PC-9 (cell line): ENCODE data around the gene ETS2. TPM values are rescaled to one million over a fixed set of nuclear protein-coding genes. Genes with fewer than 3 reads are reported as not detected.
A peak's percentile ranks its signal among the peaks of the same experiment; 100 is the strongest.

Experiments used
- BruUV-seq: library from RNA; stranded (reverse); fragments of 400-500 nt; replicated peaks from 2 replicates; lab custom pipeline; 2021; lab: Mats Ljungman, UMichigan
- CTCF ChIA-PET: fragments of 300-600 bp; sonication (Branson Sonifier 250); formaldehyde crosslinking; loops from one replicate; lab custom pipeline; 2022; ENCODE audit warnings: antibody characterized with exemption; lab: Charles Lee
- POLR2A ChIA-PET: fragments of 300-600 bp; sonication (Branson Sonifier 250); formaldehyde crosslinking; loops from one replicate; lab custom pipeline; 2022; ENCODE audit warnings: antibody characterized with exemption; ENCODE audit not compliant: unreplicated experiment; lab: Charles Lee
- DNase-seq, 2 experiments: peaks; one replicate each; pipeline versions ENCODE4 v3.0.0 to v3.0.0-alpha.2; 2015 to 2022; ENCODE audit warnings: mixed read lengths in 1 of 2
- H2AFZ ChIP-seq: fragments of 200-600 bp; sonication (generic); 2 replicates; pipeline ENCODE4 v1.8.1; 2017; ENCODE audit warnings: antibody characterized with exemption
- H3F3A ChIP-seq: fragments of 200-600 bp; sonication (generic); 2 replicates; pipeline ENCODE4 v1.8.1; 2017; ENCODE audit warnings: antibody characterized with exemption, mild to moderate bottlenecking, low read depth; ENCODE audit not compliant: insufficient read depth
- H3K27ac ChIP-seq: fragments of 200-600 bp; sonication (generic); 2 replicates; pipeline ENCODE4 v1.6.1; 2016; ENCODE audit warnings: mixed run types
- H3K27me3 ChIP-seq: fragments of 200-600 bp; sonication (generic); 2 replicates; pipeline ENCODE4 v1.6.1; 2016; ENCODE audit warnings: low read depth, mixed run types; ENCODE audit not compliant: insufficient read depth
- H3K36me3 ChIP-seq: fragments of 200-600 bp; sonication (generic); 2 replicates; pipeline ENCODE4 v1.6.1; 2016; ENCODE audit warnings: low read depth, mixed run types
- H3K4me1 ChIP-seq: fragments of 200-600 bp; sonication (generic); replicated peaks from 2 replicates; pipeline ENCODE4 v1.6.1; 2016; ENCODE audit warnings: mixed run types; ENCODE audit not compliant: insufficient read depth
- H3K4me2 ChIP-seq: fragments of 200-600 bp; sonication (generic); 2 replicates; pipeline ENCODE4 v1.6.1; 2017; ENCODE audit warnings: mixed run types
- H3K4me3 ChIP-seq: fragments of 200-600 bp; sonication (generic); 2 replicates; pipeline ENCODE4 v1.6.1; 2016; ENCODE audit warnings: mixed run types
- H3K79me2 ChIP-seq: fragments of 200-600 bp; sonication (generic); 2 replicates; pipeline ENCODE4 v1.6.1; 2017; ENCODE audit warnings: low read depth, mixed run types
- H3K9me2 ChIP-seq: fragments of 200-600 bp; sonication (generic); 2 replicates; pipeline ENCODE4 v1.8.1; 2017; ENCODE audit warnings: mild to moderate bottlenecking; ENCODE audit not compliant: insufficient read depth
- H3K9me3 ChIP-seq: fragments of 200-600 bp; sonication (generic); 2 replicates; pipeline ENCODE4 v1.8.1; 2016; ENCODE audit warnings: low read depth; ENCODE audit not compliant: insufficient read depth
- H4K20me1 ChIP-seq: fragments of 200-600 bp; sonication (generic); 2 replicates; pipeline ENCODE4 v1.8.1; 2017; ENCODE audit not compliant: insufficient read depth
- CTCF ChIP-seq: fragments of 200-600 bp; sonication (generic); conservative IDR thresholded peaks from 2 replicates; pipeline ENCODE4 v1.6.1; 2017; ENCODE audit warnings: mixed run types, antibody characterized with exemption, mild to moderate bottlenecking, moderate library complexity
- EZH2 ChIP-seq: fragments of 200-600 bp; sonication (generic); IDR thresholded peaks from 2 replicates; pipeline ENCODE4 v1.8.0; 2017; ENCODE audit warnings: antibody characterized with exemption, low read depth
- intact Hi-C: fragments of 100-400 bp; cut with micrococcal nuclease; formaldehyde crosslinking; loops from one replicate; pipeline ENCODE4 v1.10.0; 2022; ENCODE audit not compliant: unreplicated experiment
- total RNA-seq: library from RNA; stranded (reverse); gene quantifications from 2 replicates; pipeline ENCODE4 v1.2.3, GENCODE V29; 2021

Gene ETS2
- total RNA-seq, 1 experiment from 2014 or later = 20.4 TPM

- no TSS peak for BruUV-seq
- no peak for TF ChIP-seq EZH2
- TF ChIP-seq CTCF = no peak
- no peaks in the 10 kb centered on the region for H3K9me2 ChIP-seq
- peaks cover 21% of the 10 kb centered on the region for H3K4me1 ChIP-seq
- no peaks in the 10 kb centered on the region for H4K20me1 ChIP-seq
- H3K36me3 ChIP-seq = peaks cover 21% of the 10 kb centered on the region
- no peaks in the 10 kb centered on the region for H3K9me3 ChIP-seq
- H3K79me2 ChIP-seq = peaks cover 52% of the 10 kb centered on the region
- no peaks in the 10 kb centered on the region for H3K27me3 ChIP-seq
- no peak overlapping the region for H3K4me3 ChIP-seq
- H3K4me2 ChIP-seq = no peak overlapping the region
- 0 out of 2 replicates have a peak overlapping the region, but pooled peaks have one; percentile 8 for H3K27ac ChIP-seq
- peaks cover 4% of the 10 kb centered on the region for H3F3A ChIP-seq
- POLR2A ChIA-PET = no interaction called here
- no peak for DNase-seq
- intact Hi-C loops = no loop called here
- CTCF ChIA-PET = no interaction called here
- no peak overlapping the region for H2AFZ ChIP-seq
These were observed 4.5 kb downstream of the ETS2 start for GRCh38 chr21:38810034-38810825.

- 0 out of 2 replicates have a peak, but pooled peaks cover 4% of the 10 kb centered on the region for H3F3A ChIP-seq
- no TSS peak for BruUV-seq
- TF ChIP-seq CTCF (no peak), EZH2 (no peak)
- H4K20me1 ChIP-seq = no peaks in the 10 kb centered on the region
- H3K4me2 ChIP-seq = no peak overlapping the region
- no peak overlapping the region for H2AFZ ChIP-seq
- no peaks in the 10 kb centered on the region for H3K9me2 ChIP-seq
- peaks cover 52% of the 10 kb centered on the region for H3K79me2 ChIP-seq
- CTCF ChIA-PET = no interaction called here
- peaks cover 25% of the 10 kb centered on the region for H3K36me3 ChIP-seq
- H3K27ac ChIP-seq = 0 out of 2 replicates have a peak overlapping the region, but pooled peaks have one; percentile 8
- intact Hi-C loops = no loop called here
- H3K4me1 ChIP-seq = peaks cover 21% of the 10 kb centered on the region
- DNase-seq = no peak
- no peak overlapping the region for H3K4me3 ChIP-seq
- no peaks in the 10 kb centered on the region for H3K27me3 ChIP-seq
- no peaks in the 10 kb centered on the region for H3K9me3 ChIP-seq
- POLR2A ChIA-PET = no interaction called here
These were observed 5.1 kb downstream of the ETS2 start for GRCh38 chr21:38810826-38811164.

GRCh38 chr21:38811257-38811656, 5.5 kb downstream of the ETS2 start:
- no peak for DNase-seq
- no peak overlapping the region for H3K27ac ChIP-seq
- CTCF ChIA-PET = no interaction called here
- H3K4me2 ChIP-seq = no peak overlapping the region
- no peak overlapping the region for H2AFZ ChIP-seq
- H3K4me1 ChIP-seq = peaks cover 21% of the 10 kb centered on the region
- TF ChIP-seq CTCF (no peak), EZH2 (no peak)
- H3K9me3 ChIP-seq = no peaks in the 10 kb centered on the region
- H3K27me3 ChIP-seq = no peaks in the 10 kb centered on the region
- no TSS peak for BruUV-seq
- POLR2A ChIA-PET = no interaction called here
- no peaks in the 10 kb centered on the region for H3K9me2 ChIP-seq
- peaks cover 25% of the 10 kb centered on the region for H3K36me3 ChIP-seq
- 0 out of 2 replicates have a peak, but pooled peaks cover 4% of the 10 kb centered on the region for H3F3A ChIP-seq
- H4K20me1 ChIP-seq = no peaks in the 10 kb centered on the region
- H3K79me2 ChIP-seq = peaks cover 49% of the 10 kb centered on the region
- intact Hi-C loops = no loop called here
- H3K4me3 ChIP-seq = no peak overlapping the region
